GF-D8 (cell line): ENCODE results near the gene LRGUK.
"Not testable (repeated sequence)": the region's sequence is repeated elsewhere in the genome, so short reads cannot be mapped to it uniquely, and the experiment has no call there.

Experiments
- DNase-seq: peaks from one replicate; lab custom pipeline; 2025; lab: John Stamatoyannopoulos, UW

Gene LRGUK, protein sequence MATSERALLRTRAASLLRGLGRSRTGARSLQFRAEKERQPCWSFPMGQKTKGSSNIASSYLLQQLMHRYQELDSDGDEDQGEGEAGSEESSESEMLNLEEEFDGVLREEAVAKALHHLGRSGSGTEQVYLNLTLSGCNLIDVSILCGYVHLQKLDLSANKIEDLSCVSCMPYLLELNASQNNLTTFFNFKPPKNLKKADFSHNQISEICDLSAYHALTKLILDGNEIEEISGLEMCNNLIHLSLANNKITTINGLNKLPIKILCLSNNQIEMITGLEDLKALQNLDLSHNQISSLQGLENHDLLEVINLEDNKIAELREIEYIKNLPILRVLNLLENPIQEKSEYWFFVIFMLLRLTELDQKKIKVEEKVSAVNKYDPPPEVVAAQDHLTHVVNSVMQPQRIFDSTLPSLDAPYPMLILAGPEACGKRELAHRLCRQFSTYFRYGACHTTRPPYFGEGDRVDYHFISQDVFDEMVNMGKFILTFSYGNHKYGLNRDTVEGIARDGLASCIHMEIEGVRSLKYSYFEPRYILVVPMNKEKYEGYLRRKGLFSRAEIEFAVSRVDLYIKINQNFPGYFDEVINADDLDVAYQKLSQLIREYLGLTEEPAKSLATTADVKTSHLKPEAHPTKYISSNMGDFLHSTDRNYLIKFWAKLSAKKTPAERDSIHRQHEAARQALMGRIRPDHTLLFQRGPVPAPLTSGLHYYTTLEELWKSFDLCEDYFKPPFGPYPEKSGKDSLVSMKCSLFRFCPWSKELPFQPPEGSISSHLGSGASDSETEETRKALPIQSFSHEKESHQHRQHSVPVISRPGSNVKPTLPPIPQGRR

GRCh38 chr7:134126966-134127848 is at the start of gene LRGUK:
TSS of gene LRGUK (plus strand) at chr7:134127340. CDS start at chr7:134127368, 28 bp downstream.
- peak; percentile 16 for DNase-seq

- DNase-seq: not testable (repeated sequence)
Observed at GRCh38 chr7:134077560-134077959, 49.6 kb upstream of the LRGUK start.

DNA sequence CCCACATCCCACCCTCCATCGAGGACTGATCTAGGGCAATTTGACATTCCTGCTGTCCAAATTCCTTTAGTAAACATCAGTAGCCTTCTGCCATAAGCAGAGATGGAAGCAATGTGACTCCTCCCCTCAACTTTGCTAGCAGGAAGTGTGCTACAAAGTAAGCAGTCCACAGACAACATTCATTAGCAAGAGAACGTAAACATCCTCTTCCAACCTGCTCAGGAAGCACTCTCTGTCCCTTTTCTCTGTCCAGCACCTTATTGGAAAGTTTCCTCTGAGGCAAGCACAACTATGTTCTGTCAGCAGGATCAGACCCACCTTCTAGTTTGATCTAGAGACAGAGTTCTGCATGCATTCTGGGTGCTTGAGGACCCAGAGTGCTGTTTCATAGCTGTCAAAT is 48.1 kb upstream of the LRGUK start:
- no peak for DNase-seq

DNA sequence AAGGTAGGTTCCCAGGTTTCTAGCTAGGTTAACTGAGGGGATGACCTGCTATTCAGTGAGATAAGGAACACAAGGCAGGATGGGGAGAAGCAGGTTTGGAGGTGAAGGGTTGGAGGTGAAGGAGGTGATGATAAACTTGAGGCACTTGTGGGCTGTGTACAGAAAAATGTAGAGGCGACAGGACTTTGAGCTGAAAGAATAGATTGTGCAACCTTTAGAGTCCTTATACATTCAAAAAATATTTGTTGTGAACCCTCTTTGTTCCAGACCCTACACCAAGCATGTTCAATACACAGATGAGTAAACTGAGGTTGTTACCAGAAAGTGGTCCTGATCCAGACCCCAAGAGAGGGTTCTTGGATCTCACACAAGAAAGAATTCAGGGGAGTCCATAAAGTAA is 45.4 kb upstream of the LRGUK start:
- DNase-seq: no peak

DNA sequence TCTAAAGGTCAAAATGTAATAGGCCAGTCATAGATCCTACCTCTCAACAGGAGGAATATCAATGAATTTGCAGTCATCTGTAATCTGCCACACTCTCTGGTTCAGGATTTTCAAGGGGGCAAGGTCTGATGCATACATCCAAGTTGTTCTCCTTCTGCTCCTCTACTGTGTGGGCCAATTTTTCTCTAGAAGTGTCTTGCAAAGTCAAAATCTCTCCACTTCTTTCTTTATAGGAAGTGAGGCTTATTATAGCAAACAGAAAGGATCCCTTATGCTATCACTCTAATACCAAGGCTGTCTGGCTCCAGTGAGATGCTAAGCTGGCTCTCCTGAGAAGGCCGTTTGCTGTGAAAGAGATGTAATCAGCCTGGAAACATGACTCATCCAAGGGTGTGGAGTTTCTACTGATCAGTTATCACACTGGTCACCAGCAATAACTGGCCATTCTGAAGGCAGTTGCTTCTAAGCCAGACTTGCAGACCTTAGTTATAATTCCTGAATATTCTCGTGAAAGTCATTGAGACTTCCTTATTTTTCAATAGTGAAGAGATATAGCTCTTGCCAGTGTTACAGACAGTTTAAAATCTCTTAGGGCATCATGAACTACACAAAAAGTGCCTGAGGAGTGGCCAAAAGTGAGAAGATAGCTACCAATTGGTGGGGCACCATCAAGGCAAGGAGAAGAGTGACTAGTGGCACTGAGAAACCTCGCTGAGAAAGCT is 43.2 kb upstream of the LRGUK start:
- DNase-seq: no peak

DNA sequence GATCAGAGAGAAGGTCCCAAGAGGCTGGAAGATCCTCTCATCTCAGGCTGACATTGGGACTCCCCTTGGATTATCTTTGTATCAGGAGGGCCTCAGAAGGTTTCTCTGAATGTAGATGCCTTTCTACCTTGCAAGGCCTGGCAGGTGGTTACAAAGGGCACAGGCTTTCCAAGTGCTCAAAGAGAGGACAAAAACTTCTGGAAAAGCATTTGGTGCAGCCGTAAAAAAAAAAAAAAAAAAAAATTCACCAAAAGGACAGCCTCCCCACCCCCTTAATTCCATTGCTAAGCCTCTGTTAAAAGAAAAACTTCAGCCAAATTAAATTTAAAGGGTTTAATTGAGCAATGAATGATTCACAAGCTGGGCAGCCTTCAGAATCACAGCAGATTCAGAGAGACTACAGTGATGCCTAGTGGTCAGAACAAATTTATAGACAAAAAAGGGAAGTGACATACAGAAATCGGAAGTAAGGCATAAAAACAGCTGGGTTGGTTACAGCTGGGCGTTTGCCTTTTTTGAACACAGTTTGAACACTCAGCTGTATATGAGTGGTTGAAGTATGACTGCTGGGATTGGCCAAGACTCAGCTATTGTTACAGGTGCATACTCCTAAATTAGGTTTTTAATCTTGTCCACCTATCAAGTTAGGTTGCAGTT is 42.5 kb upstream of the LRGUK start:
- DNase-seq: peak; percentile 83

- DNase-seq: no peak
Observed at GRCh38 chr7:134085311-134085710, 41.8 kb upstream of the LRGUK start.

DNA sequence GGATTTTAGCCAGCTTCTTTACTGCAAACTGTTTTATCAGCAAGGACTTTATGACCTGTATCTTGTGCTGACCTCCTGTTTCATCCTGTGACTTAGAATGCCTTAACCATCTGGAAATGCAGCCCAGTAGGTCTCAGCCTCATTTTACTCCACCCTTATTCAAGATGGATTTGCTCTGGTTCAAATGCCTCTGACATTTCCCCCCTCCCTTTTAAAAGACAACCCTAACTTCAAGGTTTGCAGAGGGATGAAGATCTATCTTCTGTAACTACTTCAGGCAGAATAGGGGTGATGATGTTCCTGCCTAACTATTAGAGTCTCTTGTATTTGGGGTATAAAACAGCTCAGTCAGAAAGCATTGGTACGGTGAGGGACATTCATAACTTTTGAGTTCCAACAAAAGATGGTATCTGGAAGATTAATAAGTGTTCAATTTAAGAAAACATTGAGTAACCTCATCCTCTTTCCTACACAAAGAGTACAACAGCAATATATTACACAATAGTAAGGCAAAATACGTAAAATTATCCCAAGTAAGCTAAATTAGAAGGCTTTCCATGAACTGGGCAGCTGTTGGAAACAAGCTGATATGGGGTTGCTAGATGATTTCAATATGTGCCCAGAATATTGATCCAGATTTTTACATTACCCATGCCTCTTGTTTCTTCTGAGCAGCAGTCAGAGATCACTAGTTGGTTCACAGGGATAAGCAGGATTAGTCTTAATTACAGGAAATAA is 40.0 kb upstream of the LRGUK start:
- DNase-seq: no peak

GRCh38 chr7:134088199-134088598 is 38.9 kb upstream of the LRGUK start:
- no peak for DNase-seq

- no peak for DNase-seq
Observed at GRCh38 chr7:134089446-134089845, 37.7 kb upstream of the LRGUK start.

DNA sequence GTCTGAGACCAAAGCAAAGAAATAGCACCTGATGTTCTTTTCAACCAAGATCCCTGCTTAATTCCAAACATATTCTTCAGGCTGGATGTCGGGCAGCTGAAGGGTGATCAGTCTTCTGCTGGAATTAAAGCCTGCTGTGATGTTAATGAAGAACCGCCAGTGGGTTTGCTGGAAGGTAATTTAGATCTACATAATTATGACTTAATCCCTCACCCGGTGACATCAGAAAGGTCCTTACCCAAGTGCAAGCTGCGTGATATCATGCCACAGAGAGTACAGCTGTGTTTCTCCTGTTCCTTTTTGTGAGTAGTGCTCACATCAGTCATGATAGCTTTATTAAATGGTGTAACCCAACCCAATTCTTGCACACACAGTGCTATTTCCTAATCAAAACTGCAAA is 29.1 kb upstream of the LRGUK start:
- DNase-seq: no peak

- no peak for DNase-seq
Observed at GRCh38 chr7:134101716-134102115, 25.4 kb upstream of the LRGUK start.

GRCh38 chr7:134104166-134104565 is 23.0 kb upstream of the LRGUK start:
- no peak for DNase-seq

GRCh38 chr7:134105841-134106240 is 21.3 kb upstream of the LRGUK start:
- no peak for DNase-seq

DNA sequence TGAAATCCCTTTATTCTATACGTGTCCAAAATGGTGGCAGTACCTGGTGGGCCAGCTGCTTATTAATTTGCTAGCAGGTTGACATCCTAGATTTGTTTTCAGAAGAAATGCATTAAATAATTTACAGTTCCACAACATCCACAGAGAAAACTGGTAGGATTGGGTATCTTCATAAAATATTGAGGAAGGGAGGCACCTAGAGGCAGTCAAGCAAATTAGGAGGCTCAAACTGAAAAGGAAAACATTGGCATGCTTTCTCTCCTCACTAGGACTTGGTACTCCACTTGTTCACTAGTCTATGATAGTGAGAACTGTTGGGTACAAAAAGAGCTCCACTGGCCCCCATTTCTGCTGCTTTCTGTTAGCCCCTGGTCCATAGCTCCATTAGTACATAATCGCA is 18.3 kb upstream of the LRGUK start:
- no peak for DNase-seq

DNA sequence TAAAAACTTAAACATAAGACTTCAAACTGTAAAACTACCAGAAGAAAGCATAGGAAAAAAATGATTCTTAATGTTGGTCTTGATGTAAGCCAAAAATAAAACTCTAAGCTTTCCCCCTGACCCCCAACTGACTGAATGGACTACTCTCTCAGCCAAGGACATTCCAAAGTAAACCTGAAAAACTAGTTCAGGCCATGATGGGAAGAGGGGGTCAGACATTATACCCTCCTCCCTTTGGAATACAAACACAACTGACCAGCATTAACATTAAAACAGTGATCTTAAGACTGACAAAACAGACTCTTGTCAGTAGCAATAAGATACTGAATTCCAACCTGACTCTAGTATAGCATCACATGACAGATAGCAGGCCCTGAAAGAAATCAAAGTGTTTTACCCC is 13.5 kb upstream of the LRGUK start:
- DNase-seq: no peak

DNA sequence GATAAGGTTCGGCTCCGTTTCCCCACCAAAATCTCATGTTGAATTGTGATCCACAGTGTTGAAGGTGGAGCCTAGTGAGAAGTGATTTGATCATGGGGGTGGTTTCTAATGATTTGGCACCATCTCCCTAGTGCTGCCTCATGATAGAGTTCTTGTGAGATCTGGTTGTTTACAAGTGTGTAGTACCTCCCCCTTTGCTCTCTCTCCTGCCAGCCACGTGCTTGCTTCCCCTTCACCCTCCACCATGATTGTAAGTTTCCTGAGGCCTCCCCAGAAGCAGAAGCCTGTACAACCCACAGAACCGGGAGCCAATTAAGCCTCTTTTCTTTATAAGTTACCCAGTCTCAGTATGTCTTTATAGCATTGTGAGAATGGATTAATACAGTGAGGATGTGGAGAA is 12.1 kb upstream of the LRGUK start:
- DNase-seq: no peak

DNA sequence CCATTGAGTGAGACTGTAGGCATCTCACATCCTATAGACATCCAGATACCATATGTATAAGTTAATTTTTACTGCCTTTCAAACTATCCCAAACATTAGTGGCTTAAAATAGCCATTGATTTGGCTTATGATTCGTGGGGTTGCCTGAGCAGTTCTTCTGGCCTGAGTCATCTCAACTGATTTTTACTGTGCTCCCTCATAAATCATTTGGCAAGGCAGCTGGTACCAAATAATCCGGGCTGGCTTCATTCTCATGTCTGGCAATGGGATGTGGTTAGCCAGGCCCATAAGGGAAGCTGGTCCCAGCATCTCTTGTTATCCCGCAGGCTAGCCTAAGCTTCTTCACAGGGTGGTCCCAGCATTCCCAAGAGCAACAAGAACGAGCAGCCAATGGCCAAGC is 6.7 kb upstream of the LRGUK start:
- DNase-seq: no peak

- DNase-seq: no peak
Observed at GRCh38 chr7:134121632-134122139, 5.5 kb upstream of the LRGUK start.

GRCh38 chr7:134122980-134123379 is 4.2 kb upstream of the LRGUK start:
- DNase-seq: no peak
